IPS-11a (cell line): ENCODE results near the gene RAMP3.
A peak's percentile ranks its signal among the peaks of the same experiment; 100 is the strongest.
"Not testable (repeated sequence)": the region's sequence is repeated elsewhere in the genome, so short reads cannot be mapped to it uniquely, and the experiment has no call there.

Experiments
- H3K4me3 ChIP-seq: one replicate; pipeline ENCODE4 v1.5.1; 2013; ENCODE audit warnings: low read depth, low read length, control low read depth

Gene RAMP3

GRCh38 chr7:45157653-45158401, at the start of gene RAMP3:
Gene RAMP3 (plus strand): TSS chr7:45157791. CDS start chr7:45157829, 38 bp downstream.
- H3K4me3 ChIP-seq = peak within 1 kb of the TSS; percentile 47

GRCh38 chr7:45108863-45109262, 48.7 kb upstream of the RAMP3 start:
- no peak overlapping the region for H3K4me3 ChIP-seq

- peak within 1 kb of the TSS; percentile 100 for H3K4me3 ChIP-seq
Measured at GRCh38 chr7:45111298-45112223, 46.0 kb upstream of the RAMP3 start, which contains the start of gene TBRG4. Gene TBRG4 (minus strand): TSS chr7:45111697. CDS start chr7:45109237, 2,460 bp downstream.

GRCh38 chr7:45112648-45113047, 44.9 kb upstream of the RAMP3 start:
- H3K4me3 ChIP-seq = peak overlapping the region; percentile 100

- not testable (repeated sequence) for H3K4me3 ChIP-seq
Measured at GRCh38 chr7:45114257-45114656, 43.3 kb upstream of the RAMP3 start.

- H3K4me3 ChIP-seq = no peak overlapping the region
Measured at GRCh38 chr7:45114926-45115325, 42.7 kb upstream of the RAMP3 start.

GRCh38 chr7:45116048-45116447, 41.5 kb upstream of the RAMP3 start:
- H3K4me3 ChIP-seq = no peak overlapping the region

- no peak overlapping the region for H3K4me3 ChIP-seq
Measured at GRCh38 chr7:45117582-45117981, 40.0 kb upstream of the RAMP3 start.

- H3K4me3 ChIP-seq = no peak overlapping the region
Measured at GRCh38 chr7:45118292-45118691, 39.3 kb upstream of the RAMP3 start.

GRCh38 chr7:45118889-45119331, 38.7 kb upstream of the RAMP3 start:
- no peak overlapping the region for H3K4me3 ChIP-seq

GRCh38 chr7:45119550-45119949, 38.0 kb upstream of the RAMP3 start:
- no peak overlapping the region for H3K4me3 ChIP-seq

- H3K4me3 ChIP-seq = no peak overlapping the region
Measured at GRCh38 chr7:45122975-45123860, 34.4 kb upstream of the RAMP3 start.

- no peak overlapping the region for H3K4me3 ChIP-seq
Measured at GRCh38 chr7:45123913-45124710, 33.5 kb upstream of the RAMP3 start.

GRCh38 chr7:45125193-45125904, 32.2 kb upstream of the RAMP3 start:
- no peak overlapping the region for H3K4me3 ChIP-seq

- no peak overlapping the region for H3K4me3 ChIP-seq
Measured at GRCh38 chr7:45126201-45126600, 31.4 kb upstream of the RAMP3 start.

- no peak overlapping the region for H3K4me3 ChIP-seq
Measured at GRCh38 chr7:45126920-45127319, 30.7 kb upstream of the RAMP3 start.

- H3K4me3 ChIP-seq = no peak overlapping the region
Measured at GRCh38 chr7:45129181-45129800, 28.3 kb upstream of the RAMP3 start.

- no peak overlapping the region for H3K4me3 ChIP-seq
Measured at GRCh38 chr7:45129906-45130305, 27.7 kb upstream of the RAMP3 start.

- H3K4me3 ChIP-seq = no peak overlapping the region
Measured at GRCh38 chr7:45130910-45131309, 26.7 kb upstream of the RAMP3 start.
